IMR-90 (cell line): ENCODE measurements around the gene DPYSL3. TPM values are rescaled to one million over a fixed set of nuclear protein-coding genes. Genes with fewer than 3 reads are reported as not detected.

Experiments used
- ATAC-seq: fragments of 200-7000 bp; cut with Tn5 transposase; 2 replicates; pipeline ENCODE4 v1.9.1; 2020; ENCODE audit warnings: low read depth, mild to moderate bottlenecking, moderate library complexity
- BruUV-seq: library from RNA; stranded (reverse); fragments of 400-500 nt; replicated peaks from 2 replicates; lab custom pipeline; 2021; lab: Mats Ljungman, UMichigan
- CTCF ChIA-PET: fragments of 300-600 bp; formaldehyde crosslinking; extraction: SDS; loops from one replicate; lab custom pipeline; 2021; ENCODE audit warnings: antibody characterized with exemption; lab: Yijun Ruan, JAX
- POLR2A ChIA-PET: fragments of 300-600 bp; sonication (Branson Sonifier 250); formaldehyde crosslinking; loops from one replicate; lab custom pipeline; 2022; ENCODE audit warnings: antibody characterized with exemption; ENCODE audit not compliant: unreplicated experiment; lab: Charles Lee
- DNase-seq: peaks from one replicate; pipeline ENCODE4 v3.0.0; 2013
- H2AFZ ChIP-seq: replicated peaks from 2 replicates; pipeline ENCODE3; 2013; ENCODE audit warnings: low read length, mild to moderate bottlenecking; ENCODE audit not compliant: poor library complexity
- H2AK5ac ChIP-seq: 2 replicates; pipeline ENCODE4 v1.6.1; 2013; ENCODE audit warnings: low read depth, low read length, inconsistent platforms
- H2AK9ac ChIP-seq: replicated peaks from 2 replicates; pipeline ENCODE3; 2013; ENCODE audit warnings: mild to moderate bottlenecking, low read depth, low read length, moderate library complexity; ENCODE audit not compliant: poor library complexity
- H2BK120ac ChIP-seq: 2 replicates; pipeline ENCODE4 v1.6.1; 2013; ENCODE audit warnings: low read depth, low read length, inconsistent platforms
- H2BK15ac ChIP-seq: 3 replicates; pipeline ENCODE4 v1.6.1; 2013; ENCODE audit warnings: low read depth, low read length, inconsistent platforms
- H2BK20ac ChIP-seq: 2 replicates; pipeline ENCODE4 v1.6.1; 2013; ENCODE audit warnings: low read depth, mild to moderate bottlenecking, inconsistent platforms, low read length, moderate library complexity
- H2BK5ac ChIP-seq: 2 replicates; pipeline ENCODE4 v1.6.1; 2013; ENCODE audit warnings: mild to moderate bottlenecking, low read depth, low read length, inconsistent platforms; ENCODE audit not compliant: poor library complexity, severe bottlenecking
- H3K14ac ChIP-seq: replicated peaks from 2 replicates; pipeline ENCODE4 v1.6.1; 2013; ENCODE audit warnings: low read depth, low read length, inconsistent platforms
- H3K18ac ChIP-seq: 2 replicates; pipeline ENCODE4 v1.6.1; 2013; ENCODE audit warnings: low read depth, low read length, control low read depth
- H3K23ac ChIP-seq: 2 replicates; pipeline ENCODE4 v1.6.1; 2013; ENCODE audit warnings: low read depth, low read length, inconsistent platforms
- H3K27ac ChIP-seq: 2 replicates; pipeline ENCODE4 v1.5.1; 2013; ENCODE audit warnings: mild to moderate bottlenecking, control low read depth, low read length; ENCODE audit not compliant: insufficient read depth
- H3K27me3 ChIP-seq: 2 replicates; pipeline ENCODE4 v1.6.1; 2013; ENCODE audit warnings: low read length; ENCODE audit not compliant: control insufficient read depth, insufficient read depth
- H3K36me3 ChIP-seq: 2 replicates; pipeline ENCODE4 v1.6.1; 2013; ENCODE audit warnings: low read length, mixed read lengths; ENCODE audit not compliant: control insufficient read depth, insufficient read depth
- H3K4ac ChIP-seq: 2 replicates; pipeline ENCODE4 v1.6.1; 2013; ENCODE audit warnings: low read depth, low read length, inconsistent platforms
- H3K4me1 ChIP-seq: 2 replicates; pipeline ENCODE4 v1.6.1; 2013; ENCODE audit warnings: low read length, mixed read lengths; ENCODE audit not compliant: control insufficient read depth, insufficient read depth
- H3K4me2 ChIP-seq: 2 replicates; pipeline ENCODE4 v1.6.1; 2013; ENCODE audit warnings: low read depth, mild to moderate bottlenecking, control low read depth, low read length, moderate library complexity
- H3K4me3 ChIP-seq: 2 replicates; pipeline ENCODE4 v1.5.1; 2013; ENCODE audit warnings: low read depth, mild to moderate bottlenecking, control low read depth, low read length, moderate library complexity; ENCODE audit not compliant: insufficient read depth
- H3K56ac ChIP-seq: 2 replicates; pipeline ENCODE4 v1.6.1; 2013; ENCODE audit warnings: low read length, inconsistent platforms; ENCODE audit not compliant: insufficient read depth; ENCODE audit errors: extremely low read depth
- H3K79me1 ChIP-seq, 2 experiments: 2 replicates each; pipeline ENCODE4 v1.6.1; 2013; ENCODE audit warnings: low read length in 2 of 2, inconsistent platforms in 1 of 2, low read depth in 1 of 2
- H3K9ac ChIP-seq: 2 replicates; pipeline ENCODE4 v1.6.1; 2013; ENCODE audit warnings: low read depth, low read length, control low read depth
- H3K9me1 ChIP-seq: 2 replicates; pipeline ENCODE4 v1.6.1; 2013; ENCODE audit warnings: low read length, inconsistent platforms; ENCODE audit not compliant: insufficient read depth
- H3K9me3 ChIP-seq: 2 replicates; pipeline ENCODE4 v1.6.1; 2013; ENCODE audit warnings: low read length; ENCODE audit not compliant: control insufficient read depth, insufficient read depth
- H4K20me1 ChIP-seq: 2 replicates; pipeline ENCODE4 v1.6.1; 2013; ENCODE audit warnings: low read length, inconsistent platforms; ENCODE audit not compliant: insufficient read depth
- H4K5ac ChIP-seq: 2 replicates; pipeline ENCODE4 v1.6.1; 2013; ENCODE audit warnings: mild to moderate bottlenecking, low read depth, low read length, control low read depth
- H4K8ac ChIP-seq, 2 experiments: 2 replicates each; pipeline ENCODE4 v1.6.1; 2013; ENCODE audit warnings: low read depth in 2 of 2, low read length in 2 of 2, control low read depth in 1 of 2, inconsistent platforms in 1 of 2
- H4K91ac ChIP-seq: 2 replicates; pipeline ENCODE4 v1.6.1; 2013; ENCODE audit warnings: low read depth, low read length, inconsistent platforms; ENCODE audit not compliant: insufficient read depth
- BHLHE40 ChIP-seq: fragments of 150-350 bp; IDR thresholded peaks from 2 replicates; pipeline ENCODE4 v1.6.1; 2016; ENCODE audit warnings: mild to moderate bottlenecking, low read depth, low read length
- CEBPB ChIP-seq: IDR thresholded peaks from 2 replicates; pipeline ENCODE4 v1.6.1; 2012; ENCODE audit warnings: low read depth, low read length, improper control_type of control experiment
- CHD1 ChIP-seq: IDR thresholded peaks from 2 replicates; pipeline ENCODE4 v1.6.1; 2012; ENCODE audit warnings: low read depth, low read length, improper control_type of control experiment
- FOS ChIP-seq: fragments of 150-350 bp; IDR thresholded peaks from 2 replicates; pipeline ENCODE4 v1.6.1; 2016; ENCODE audit warnings: low read depth, low read length
- MAFK ChIP-seq: IDR thresholded peaks from 2 replicates; pipeline ENCODE4 v1.6.1; 2012; ENCODE audit warnings: low read depth, low read length, improper control_type of control experiment
- MAZ ChIP-seq: IDR thresholded peaks from 2 replicates; pipeline ENCODE4 v1.6.1; 2012; ENCODE audit warnings: low read depth, mild to moderate bottlenecking, low read length, improper control_type of control experiment, moderate library complexity, borderline replicate concordance
- MXI1 ChIP-seq: IDR thresholded peaks from 2 replicates; pipeline ENCODE4 v1.6.1; 2012; ENCODE audit warnings: low read depth, mild to moderate bottlenecking, low read length, moderate library complexity, borderline replicate concordance
- NFE2L2 ChIP-seq: fragments of 150-350 bp; IDR thresholded peaks from 2 replicates; pipeline ENCODE4 v1.6.1; 2016; ENCODE audit warnings: low read depth, mild to moderate bottlenecking, low read length
- POLR2A ChIP-seq: IDR thresholded peaks from 2 replicates; pipeline ENCODE4 v1.6.1; 2012; ENCODE audit warnings: mild to moderate bottlenecking, low read depth, low read length
- RAD21 ChIP-seq: IDR thresholded peaks from 2 replicates; pipeline ENCODE4 v1.6.1; 2012; ENCODE audit warnings: low read length, improper control_type of control experiment
- RCOR1 ChIP-seq: IDR thresholded peaks from 2 replicates; pipeline ENCODE4 v1.6.1; 2012; ENCODE audit warnings: mild to moderate bottlenecking, low read length, improper control_type of control experiment; ENCODE audit not compliant: insufficient replicate concordance
- RFX5 ChIP-seq: IDR thresholded peaks from 2 replicates; pipeline ENCODE4 v1.8.0; 2012; ENCODE audit warnings: low read depth, mild to moderate bottlenecking, low read length, moderate library complexity
- SMC3 ChIP-seq: fragments of 150-350 bp; IDR thresholded peaks from 2 replicates; pipeline ENCODE4 v1.6.1; 2016; ENCODE audit warnings: low read depth, mild to moderate bottlenecking, antibody characterized with exemption, low read length, moderate library complexity
- WGBS, 2 experiments: methylation state at CpG; one replicate each; pipeline versions ENCODE4 v1.1.5 to v1.1.7; 2013; ENCODE audit warnings: missing lambda C conversion rate in 2 of 2; ENCODE audit not compliant: insufficient read length in 1 of 2; ENCODE audit errors: extremely low coverage in 2 of 2; 5-methylcytosine and 5-hydroxymethylcytosine counted together
- dilution Hi-C: fragments of 300-500 bp; cut with HindIII; formaldehyde crosslinking; loops from one replicate; pipeline ENCODE4 v1.14.3; 2018; ENCODE audit warnings: low sequenced_read_pairs; ENCODE audit not compliant: unreplicated experiment
- in situ Hi-C: fragments of 300-500 bp; cut with MboI; formaldehyde crosslinking; loops from 3 replicates; pipeline ENCODE4 v1.14.3; 2019; ENCODE audit warnings: low sequenced_read_pairs, inconsistent platforms, mixed read lengths
- intact Hi-C: fragments of 100-400 bp; cut with micrococcal nuclease; formaldehyde crosslinking; loops from 2 replicates; pipeline ENCODE4 v1.10.0; 2022
- polyA plus RNA-seq, 3 experiments: library from polyadenylated mRNA; depleted of rRNA; stranded (reverse); fragments of >200 nt; gene quantifications; 2 replicates each; pipeline ENCODE4 v1.2.3, GENCODE V29; 2012; ENCODE audit warnings: low replicate concordance in 1 of 3
- total RNA-seq: library from RNA; depleted of rRNA; stranded (reverse); fragments of >200 nt; gene quantifications from 2 replicates; pipeline ENCODE4 v1.2.3, GENCODE V29; 2012
- TF ChIP-seq, protein P1 (sequence below): conservative IDR thresholded peaks from 2 replicates; pipeline ENCODE4 v1.5.1; 2012; ENCODE audit warnings: mild to moderate bottlenecking, low read depth, low read length, improper control_type of control experiment
- TF ChIP-seq, protein P2 (sequence below): fragments of 150-350 bp; IDR thresholded peaks from 2 replicates; pipeline ENCODE4 v1.6.1; 2016; ENCODE audit warnings: low read depth, mild to moderate bottlenecking, low read length, moderate library complexity, borderline replicate concordance
- TF ChIP-seq, protein P3 (sequence below): fragments of 150-350 bp; IDR thresholded peaks from 2 replicates; pipeline ENCODE4 v1.6.1; 2017; ENCODE audit warnings: mild to moderate bottlenecking, antibody characterized with exemption, low read length, low read depth

Gene DPYSL3
- total and polyA plus RNA-seq, 2 of the 4 experiments (the other 2 are of a cell fraction), result 50.2 to 60.9 TPM

DNA sequence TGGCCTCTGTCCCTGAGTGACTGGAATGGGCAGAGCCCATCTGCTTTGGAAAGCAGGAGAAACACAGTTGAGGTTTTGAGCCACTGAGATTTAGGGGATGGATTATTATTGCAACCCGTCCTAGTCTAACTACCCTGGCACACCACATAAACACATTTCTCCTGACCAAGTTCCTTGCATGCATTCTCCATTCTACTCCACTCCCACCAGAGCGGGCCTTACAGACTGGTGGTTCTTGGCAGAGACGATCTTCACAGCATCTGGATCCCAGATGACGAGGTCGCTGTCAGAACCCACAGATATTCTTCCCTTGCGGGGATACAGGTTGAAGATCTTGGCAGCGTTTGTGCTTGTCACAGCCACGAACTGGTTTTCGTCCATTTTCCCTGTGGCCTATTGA, 111.0 kb downstream of the DPYSL3 start:
- H3K79me1 ChIP-seq, result peaks cover 0 to 6% of the 10 kb centered on the region in 2 experiments; a peak in 1 of 4 replicates
- ChIA-PET CTCF (no interaction called here), POLR2A (no interaction called here)
- H2BK20ac ChIP-seq, result no peak overlapping the region
- dilution Hi-C loops, result no loop called here
- DNase-seq, result no peak
- WGBS, 2 experiments, result 80% methylated on average over 2 of the region's 9 CpGs; no CpG with 5 or more reads in 1 of the 2 experiments
- in situ Hi-C loops, result no loop called here
- H3K56ac ChIP-seq, result no peak overlapping the region
- intact Hi-C loops, result no loop called here
- no peak overlapping the region for H3K14ac ChIP-seq
- H3K27me3 ChIP-seq, result no peaks in the 10 kb centered on the region
- no peak overlapping the region for H3K18ac ChIP-seq
- H2BK15ac ChIP-seq, result no peak overlapping the region
- H4K5ac ChIP-seq, result no peak overlapping the region
- no peak overlapping the region for H3K4me2 ChIP-seq
- no peak overlapping the region for H3K27ac ChIP-seq
- 0 out of 2 replicates have a peak, but pooled peaks cover 2% of the 10 kb centered on the region for H4K20me1 ChIP-seq
- peaks cover 3% of the 10 kb centered on the region for H3K4me1 ChIP-seq
- H2AK9ac ChIP-seq, result no peak overlapping the region
- TF ChIP-seq RCOR1 (no peak), MAFK (no peak), RFX5 (no peak), FOS (no peak), MXI1 (no peak), NFE2L2 (no peak), CHD1 (no peak), MAZ (no peak), RAD21 (no peak), SMC3 (no peak), CEBPB (no peak), BHLHE40 (no peak), POLR2A (no peak)
- TF ChIP-seq, protein P1, sequence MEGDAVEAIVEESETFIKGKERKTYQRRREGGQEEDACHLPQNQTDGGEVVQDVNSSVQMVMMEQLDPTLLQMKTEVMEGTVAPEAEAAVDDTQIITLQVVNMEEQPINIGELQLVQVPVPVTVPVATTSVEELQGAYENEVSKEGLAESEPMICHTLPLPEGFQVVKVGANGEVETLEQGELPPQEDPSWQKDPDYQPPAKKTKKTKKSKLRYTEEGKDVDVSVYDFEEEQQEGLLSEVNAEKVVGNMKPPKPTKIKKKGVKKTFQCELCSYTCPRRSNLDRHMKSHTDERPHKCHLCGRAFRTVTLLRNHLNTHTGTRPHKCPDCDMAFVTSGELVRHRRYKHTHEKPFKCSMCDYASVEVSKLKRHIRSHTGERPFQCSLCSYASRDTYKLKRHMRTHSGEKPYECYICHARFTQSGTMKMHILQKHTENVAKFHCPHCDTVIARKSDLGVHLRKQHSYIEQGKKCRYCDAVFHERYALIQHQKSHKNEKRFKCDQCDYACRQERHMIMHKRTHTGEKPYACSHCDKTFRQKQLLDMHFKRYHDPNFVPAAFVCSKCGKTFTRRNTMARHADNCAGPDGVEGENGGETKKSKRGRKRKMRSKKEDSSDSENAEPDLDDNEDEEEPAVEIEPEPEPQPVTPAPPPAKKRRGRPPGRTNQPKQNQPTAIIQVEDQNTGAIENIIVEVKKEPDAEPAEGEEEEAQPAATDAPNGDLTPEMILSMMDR, result no peak
- TF ChIP-seq, protein P2, sequence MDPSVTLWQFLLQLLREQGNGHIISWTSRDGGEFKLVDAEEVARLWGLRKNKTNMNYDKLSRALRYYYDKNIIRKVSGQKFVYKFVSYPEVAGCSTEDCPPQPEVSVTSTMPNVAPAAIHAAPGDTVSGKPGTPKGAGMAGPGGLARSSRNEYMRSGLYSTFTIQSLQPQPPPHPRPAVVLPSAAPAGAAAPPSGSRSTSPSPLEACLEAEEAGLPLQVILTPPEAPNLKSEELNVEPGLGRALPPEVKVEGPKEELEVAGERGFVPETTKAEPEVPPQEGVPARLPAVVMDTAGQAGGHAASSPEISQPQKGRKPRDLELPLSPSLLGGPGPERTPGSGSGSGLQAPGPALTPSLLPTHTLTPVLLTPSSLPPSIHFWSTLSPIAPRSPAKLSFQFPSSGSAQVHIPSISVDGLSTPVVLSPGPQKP, result no peak
- TF ChIP-seq, protein P3, sequence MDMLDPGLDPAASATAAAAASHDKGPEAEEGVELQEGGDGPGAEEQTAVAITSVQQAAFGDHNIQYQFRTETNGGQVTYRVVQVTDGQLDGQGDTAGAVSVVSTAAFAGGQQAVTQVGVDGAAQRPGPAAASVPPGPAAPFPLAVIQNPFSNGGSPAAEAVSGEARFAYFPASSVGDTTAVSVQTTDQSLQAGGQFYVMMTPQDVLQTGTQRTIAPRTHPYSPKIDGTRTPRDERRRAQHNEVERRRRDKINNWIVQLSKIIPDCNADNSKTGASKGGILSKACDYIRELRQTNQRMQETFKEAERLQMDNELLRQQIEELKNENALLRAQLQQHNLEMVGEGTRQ, result no peak
- no TSS peak for BruUV-seq
- ATAC-seq, result no peak
- no peak overlapping the region for H4K8ac ChIP-seq
- H3K4ac ChIP-seq, result no peak overlapping the region
- no peak overlapping the region for H2AFZ ChIP-seq
- no peak overlapping the region for H2BK5ac ChIP-seq
- no peak overlapping the region for H2AK5ac ChIP-seq
- no peak overlapping the region for H4K91ac ChIP-seq
- no peaks in the 10 kb centered on the region for H3K9me3 ChIP-seq
- H3K9me1 ChIP-seq, result peaks cover 9% of the 10 kb centered on the region; the same call in 1 of the 2 replicates
- H2BK120ac ChIP-seq, result no peak overlapping the region
- H3K4me3 ChIP-seq, result no peak overlapping the region
- no peak overlapping the region for H3K9ac ChIP-seq
- peaks cover 24% of the 10 kb centered on the region for H3K36me3 ChIP-seq
- H3K23ac ChIP-seq, result no peak overlapping the region
